HL-60 (cell line): Measurements from ENCODE around the gene KAZN.

Experiments used
- DNase-seq, 2 experiments: peaks; one replicate each; pipeline ENCODE4 v3.0.0-alpha.2; 2010 to 2020; ENCODE audit warnings: low read depth in 1 of 2, low spot score in 1 of 2
- H3K27ac ChIP-seq: fragments of 250-450 bp; sonication (Bioruptor Pico); replicated peaks from 2 replicates; pipeline ENCODE4 v1.5.1; 2020; ENCODE audit warnings: mild to moderate bottlenecking, moderate library complexity
- H3K27me3 ChIP-seq: fragments of 250-450 bp; sonication (Bioruptor Pico); 2 replicates; pipeline ENCODE4 v1.5.1; 2021; ENCODE audit warnings: mild to moderate bottlenecking, moderate library complexity; ENCODE audit not compliant: insufficient read depth, poor library complexity, severe bottlenecking
- H3K4me3 ChIP-seq: replicated peaks from 2 replicates; pipeline ENCODE4 v1.5.1; 2011; ENCODE audit warnings: mild to moderate bottlenecking, control low read depth, low read length; ENCODE audit not compliant: insufficient read depth
- CTCF ChIP-seq: IDR thresholded peaks from one replicate; pipeline ENCODE4 v1.5.1; 2011; ENCODE audit warnings: low read length, control low read depth, inconsistent platforms; ENCODE audit not compliant: insufficient read depth
- GABPA ChIP-seq: IDR thresholded peaks from 2 replicates; pipeline ENCODE4 v1.6.1; 2012; ENCODE audit warnings: low read depth
- POLR2AphosphoS5 ChIP-seq: IDR thresholded peaks from 2 replicates; pipeline ENCODE4 v1.6.1; 2012; ENCODE audit warnings: low read depth
- SPI1 ChIP-seq: IDR thresholded peaks from 2 replicates; pipeline ENCODE4 v1.6.1; 2012; ENCODE audit warnings: low read depth, mild to moderate bottlenecking, borderline replicate concordance
- TF ChIP-seq, protein P1 (sequence below): IDR thresholded peaks from 2 replicates; pipeline ENCODE4 v1.6.1; 2012; ENCODE audit warnings: low read depth; ENCODE audit not compliant: insufficient replicate concordance

Gene KAZN

DNA sequence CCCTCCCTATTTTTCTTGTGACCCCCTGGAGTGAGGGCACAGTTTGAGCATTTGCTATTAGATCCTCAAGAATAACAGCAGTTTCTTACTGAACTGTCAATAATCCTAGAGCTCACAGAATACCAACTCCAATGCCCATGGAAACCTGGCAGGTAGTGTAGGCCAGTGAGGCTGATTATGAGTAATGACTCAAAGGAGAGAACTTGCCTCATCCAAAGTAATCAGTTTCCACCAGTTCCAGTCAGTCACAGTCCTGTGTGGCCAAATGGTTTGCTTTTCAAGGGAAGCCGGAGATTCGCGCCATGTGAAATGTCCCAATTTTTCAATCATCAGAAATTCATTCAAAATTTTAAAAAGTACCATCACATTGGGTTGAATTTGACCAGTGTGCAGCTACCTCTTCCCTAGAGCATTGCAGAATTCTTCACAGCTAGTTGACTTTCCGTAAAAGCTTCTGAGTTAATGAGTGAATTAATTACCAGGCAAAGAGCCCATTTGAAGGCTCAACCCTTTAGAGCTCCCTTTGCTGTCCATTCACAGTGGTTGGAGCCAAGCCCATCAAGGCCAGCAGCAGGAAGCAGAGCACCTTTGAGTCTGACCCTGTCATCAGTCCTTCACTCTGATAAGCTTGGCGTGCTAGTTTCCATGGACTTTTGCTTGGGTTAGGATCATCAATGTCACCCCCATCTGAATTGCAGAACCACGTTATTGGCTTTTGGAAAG, 170.3 kb downstream of the KAZN start:
- Histone ChIP-seq H3K4me3 (no peak overlapping the region), H3K27ac (no peak overlapping the region), H3K27me3 (no peaks in the 10 kb centered on the region)
- no peak for DNase-seq
- TF ChIP-seq SPI1 = no peak
- TF ChIP-seq POLR2AphosphoS5 = no peak
- no peak for TF ChIP-seq GABPA
- TF ChIP-seq, protein P1, sequence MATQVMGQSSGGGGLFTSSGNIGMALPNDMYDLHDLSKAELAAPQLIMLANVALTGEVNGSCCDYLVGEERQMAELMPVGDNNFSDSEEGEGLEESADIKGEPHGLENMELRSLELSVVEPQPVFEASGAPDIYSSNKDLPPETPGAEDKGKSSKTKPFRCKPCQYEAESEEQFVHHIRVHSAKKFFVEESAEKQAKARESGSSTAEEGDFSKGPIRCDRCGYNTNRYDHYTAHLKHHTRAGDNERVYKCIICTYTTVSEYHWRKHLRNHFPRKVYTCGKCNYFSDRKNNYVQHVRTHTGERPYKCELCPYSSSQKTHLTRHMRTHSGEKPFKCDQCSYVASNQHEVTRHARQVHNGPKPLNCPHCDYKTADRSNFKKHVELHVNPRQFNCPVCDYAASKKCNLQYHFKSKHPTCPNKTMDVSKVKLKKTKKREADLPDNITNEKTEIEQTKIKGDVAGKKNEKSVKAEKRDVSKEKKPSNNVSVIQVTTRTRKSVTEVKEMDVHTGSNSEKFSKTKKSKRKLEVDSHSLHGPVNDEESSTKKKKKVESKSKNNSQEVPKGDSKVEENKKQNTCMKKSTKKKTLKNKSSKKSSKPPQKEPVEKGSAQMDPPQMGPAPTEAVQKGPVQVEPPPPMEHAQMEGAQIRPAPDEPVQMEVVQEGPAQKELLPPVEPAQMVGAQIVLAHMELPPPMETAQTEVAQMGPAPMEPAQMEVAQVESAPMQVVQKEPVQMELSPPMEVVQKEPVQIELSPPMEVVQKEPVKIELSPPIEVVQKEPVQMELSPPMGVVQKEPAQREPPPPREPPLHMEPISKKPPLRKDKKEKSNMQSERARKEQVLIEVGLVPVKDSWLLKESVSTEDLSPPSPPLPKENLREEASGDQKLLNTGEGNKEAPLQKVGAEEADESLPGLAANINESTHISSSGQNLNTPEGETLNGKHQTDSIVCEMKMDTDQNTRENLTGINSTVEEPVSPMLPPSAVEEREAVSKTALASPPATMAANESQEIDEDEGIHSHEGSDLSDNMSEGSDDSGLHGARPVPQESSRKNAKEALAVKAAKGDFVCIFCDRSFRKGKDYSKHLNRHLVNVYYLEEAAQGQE = no peak
- no peak for TF ChIP-seq CTCF

DNA sequence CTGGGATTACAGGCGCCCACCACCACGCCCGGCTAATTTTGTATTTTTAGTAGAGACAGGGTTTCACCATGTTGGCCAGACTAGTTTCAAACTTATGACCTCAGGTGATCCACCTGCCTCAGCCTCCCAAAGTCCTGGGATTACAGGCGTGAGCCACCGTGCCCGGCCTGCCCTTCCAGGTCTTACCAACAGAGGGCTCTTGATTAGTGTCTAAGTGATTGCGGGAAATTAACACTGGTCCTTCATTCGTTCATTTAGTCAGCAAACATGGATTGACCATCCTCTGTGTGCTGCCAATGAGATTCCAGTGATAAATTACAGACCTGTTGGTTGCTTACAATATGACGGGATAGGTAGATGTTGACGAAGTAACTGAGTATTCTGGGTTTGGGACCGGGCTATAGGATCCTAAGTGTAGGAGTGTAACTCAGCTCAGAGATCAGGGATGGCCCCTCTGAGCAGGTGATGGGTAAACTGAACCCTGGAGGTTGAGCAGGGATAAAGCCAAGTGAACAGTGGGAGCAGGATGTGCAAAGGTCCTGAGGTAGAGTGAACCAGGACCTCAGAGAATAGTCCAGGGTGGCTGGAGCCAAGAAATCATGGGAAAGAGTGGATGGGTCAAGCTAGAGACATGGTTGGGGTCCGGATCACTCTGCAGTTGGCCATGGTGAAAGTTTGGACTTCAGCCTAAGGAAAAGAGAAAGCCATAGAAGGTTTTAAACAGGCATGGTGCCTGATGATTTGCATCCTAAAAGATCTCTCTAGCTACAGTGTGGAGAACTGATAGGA, 171.2 kb downstream of the KAZN start:
- no peak for TF ChIP-seq POLR2AphosphoS5
- TF ChIP-seq CTCF = no peak
- TF ChIP-seq GABPA = no peak
- TF ChIP-seq, protein P1 = no peak
- TF ChIP-seq SPI1 = no peak
- Histone ChIP-seq H3K27me3 (no peaks in the 10 kb centered on the region), H3K27ac (no peak overlapping the region), H3K4me3 (no peak overlapping the region)
- DNase-seq = no peak

GRCh38 chr1:14773396-14774025, 175.0 kb downstream of the KAZN start:
- TF ChIP-seq, protein P1 = no peak
- TF ChIP-seq SPI1 (no peak), GABPA (no peak), CTCF (no peak), POLR2AphosphoS5 (no peak)
- no peak overlapping the region for H3K4me3 ChIP-seq
- DNase-seq = peak in 1 of 2 experiments; percentile 13
- no peaks in the 10 kb centered on the region for H3K27me3 ChIP-seq
- no peak overlapping the region for H3K27ac ChIP-seq
